K562 (cell line): ENCODE results near the gene BMF. TPM values are rescaled to one million over a fixed set of nuclear protein-coding genes. Genes with fewer than 3 reads are reported as not detected.

Source experiments
- ETS1 ChIP-seq: conservative IDR thresholded peaks from 2 replicates; pipeline ENCODE4 v1.6.1; 2011; ENCODE audit warnings: low read depth, mild to moderate bottlenecking, low read length; ENCODE audit not compliant: control insufficient read depth
- GATA2 ChIP-seq: sonication (generic); formaldehyde crosslinking; IDR thresholded peaks from 2 replicates; pipeline ENCODE4 v1.4.0; 2020; ENCODE audit warnings: mild to moderate bottlenecking, missing genetic modification reagents
- KDM2B ChIP-seq: fragments of 250-450 bp; sonication (Bioruptor Pico); IDR thresholded peaks from 2 replicates; pipeline ENCODE4 v1.8.0; 2021; ENCODE audit warnings: mild to moderate bottlenecking, moderate library complexity
- KLF6 ChIP-seq: fragments of 250-450 bp; sonication (Bioruptor Pico); IDR thresholded peaks from 2 replicates; pipeline ENCODE4 v1.4.0; 2020; ENCODE audit warnings: mild to moderate bottlenecking, moderate library complexity, borderline replicate concordance
- MAFK ChIP-seq: IDR thresholded peaks from 2 replicates; pipeline ENCODE4 v1.6.1; 2011; ENCODE audit warnings: low read length, improper control_type of control experiment
- MITF ChIP-seq: IDR thresholded peaks from 2 replicates; pipeline ENCODE4 v1.6.1; 2014; ENCODE audit warnings: antibody characterized with exemption
- PHTF2 ChIP-seq: fragments of 250-450 bp; sonication (Bioruptor Pico); IDR thresholded peaks from 2 replicates; pipeline ENCODE4 v1.5.0; 2021; ENCODE audit warnings: mild to moderate bottlenecking
- RBM14 ChIP-seq: fragments of 200-400 bp; formaldehyde crosslinking; IDR thresholded peaks from 2 replicates; pipeline ENCODE4 v1.6.1; 2018; ENCODE audit warnings: low read depth, mild to moderate bottlenecking, low read length, moderate library complexity, borderline replicate concordance; ENCODE audit not compliant: insufficient read depth
- RBM17 ChIP-seq: fragments of 200-400 bp; formaldehyde crosslinking; IDR thresholded peaks from 2 replicates; pipeline ENCODE4 v1.6.1; 2017; ENCODE audit warnings: low read depth, mild to moderate bottlenecking, low read length, borderline replicate concordance
- SAFB ChIP-seq: fragments of 200-400 bp; formaldehyde crosslinking; IDR thresholded peaks from 2 replicates; pipeline ENCODE4 v1.6.1; 2017; ENCODE audit warnings: low read depth, low read length, borderline replicate concordance
- SMAD3 ChIP-seq: fragments of 450-650 bp; formaldehyde crosslinking; conservative IDR thresholded peaks from 2 replicates; pipeline ENCODE4 v1.4.0; 2020; ENCODE audit warnings: mild to moderate bottlenecking
- TCF7 ChIP-seq: sonication (generic); IDR thresholded peaks from 2 replicates; pipeline ENCODE4 v1.6.1; 2016; ENCODE audit warnings: antibody characterized with exemption, borderline replicate concordance
- XRCC5 ChIP-seq: fragments of 200-400 bp; formaldehyde crosslinking; IDR thresholded peaks from 2 replicates; pipeline ENCODE4 v1.6.1; 2017; ENCODE audit warnings: low read depth, mild to moderate bottlenecking, low read length
- ZKSCAN3 ChIP-seq: fragments of 250-450 bp; sonication (Bioruptor Pico); IDR thresholded peaks from 2 replicates; pipeline ENCODE4 v1.4.0; 2020
- ZNF165 ChIP-seq: fragments of 250-450 bp; sonication (Bioruptor Pico); IDR thresholded peaks from 2 replicates; pipeline ENCODE4 v1.4.0; 2020; ENCODE audit warnings: borderline replicate concordance
- ZNF277 ChIP-seq: fragments of 250-450 bp; sonication (Bioruptor Pico); IDR thresholded peaks from 2 replicates; pipeline ENCODE4 v1.8.0; 2022; ENCODE audit warnings: inconsistent platforms, mild to moderate bottlenecking, moderate library complexity, borderline replicate concordance
- ZNF398 ChIP-seq: fragments of 250-450 bp; sonication (Bioruptor Pico); IDR thresholded peaks from 2 replicates; pipeline ENCODE4 v1.8.0; 2021; ENCODE audit warnings: moderate library complexity, mild to moderate bottlenecking, inconsistent platforms
- ZNF445 ChIP-seq: fragments of 250-450 bp; sonication (Bioruptor Pico); IDR thresholded peaks from 2 replicates; pipeline ENCODE4 v1.4.0; 2020; ENCODE audit warnings: low read depth, mild to moderate bottlenecking, moderate library complexity
- ZNF586 ChIP-seq: fragments of 450-650 bp; formaldehyde crosslinking; conservative IDR thresholded peaks from 2 replicates; pipeline ENCODE4 v1.4.0; 2020; ENCODE audit warnings: mild to moderate bottlenecking, moderate library complexity
- polyA plus RNA-seq, 8 experiments: library from polyadenylated mRNA; depleted of rRNA in 4 of 8; stranded (reverse) in 5 of 8; unstranded in 3 of 8; fragments of >200 nt; fragmentation: Nextera tagmentation in 2 of 8; fragmentation: Illumina TruSeq in 1 of 8; extraction: Ambion mirVana in 2 of 8; extraction: Trizol in 1 of 8; gene quantifications; 2 replicates each; pipeline versions ENCODE4 v1.2.1 to v1.2.3, GENCODE V29; 2011 to 2014; ENCODE audit warnings: inconsistent platforms in 1 of 8, missing spikeins in 1 of 8
- total RNA-seq, 7 experiments: library from RNA; depleted of rRNA in 6 of 7; stranded (reverse); fragments of >200 nt in 6 of 7; fragmentation: Illumina TruSeq in 2 of 7; extraction: Trizol in 2 of 7; gene quantifications; 2 replicates each; pipeline versions ENCODE4 v1.2.1 to v1.2.3, GENCODE V29; 2011 to 2021; ENCODE audit warnings: low replicate concordance in 1 of 7

The BMF gene
- total and polyA plus RNA-seq, 9 of the 15 experiments (the other 6 are each of a cell fraction or from before 2014, with no cell fraction given), result 0.25 to 0.91 (median 0.59) TPM; not detected in 2

GRCh38 chr15:40104865-40105516, 3.7 kb downstream of the BMF start (continued):
- TF ChIP-seq ETS1 (0 out of 2 replicates have a peak, but pooled peaks have one; percentile 30), GATA2 (CRISPR knock-in tag) (no peak), ZNF398 (no peak), RBM14 (no peak), SAFB (no peak), RBM17 (no peak), XRCC5 (peak; percentile 84), SMAD3 (no peak), ZNF165 (CRISPR knock-in tag) (no peak), ZNF277 (no peak), MAFK (no peak), ZKSCAN3 (no peak), KDM2B (CRISPR knock-in tag) (no peak), ZNF586 (CRISPR knock-in tag) (no peak), MITF (no peak), PHTF2 (CRISPR knock-in tag) (no peak), ZNF445 (CRISPR knock-in tag) (no peak), TCF7 (no peak), KLF6 (CRISPR knock-in tag) (no peak)
